ENCODE data around the gene RFESD. TPM values are rescaled to one million over a fixed set of nuclear protein-coding genes. Genes with fewer than 3 reads are reported as not detected.

The RFESD gene
- total and polyA plus RNA-seq, 2 experiments from 2014 or later: 1.6 to 2.3 TPM

- H2AFZ ChIP-seq: no peak overlapping the region
- H3K4me3 ChIP-seq: no peak overlapping the region
- no peaks in the 10 kb centered on the region for H3K27me3 ChIP-seq
- no peaks in the 10 kb centered on the region for H3K79me2 ChIP-seq
- TF ChIP-seq EZH2phosphoT487 (IDR thresholded peaks at IDR 0.05; ENCODE audit: low read depth, severe bottlenecking, unreplicated experiment) (no peak), CTCF (IDR thresholded peaks at IDR 0.05; ENCODE audit: poor library complexity) (no peak), EZH2 (IDR thresholded peaks at IDR 0.05; ENCODE audit: borderline replicate concordance) (no peak)
- 83% methylated on average over 3 of the region's 3 CpGs for WGBS (ENCODE audit: low lambda C conversion rate, missing lambda C conversion rate)
- H3K27ac ChIP-seq: no peak overlapping the region
- H3K9me2 ChIP-seq (replicated peaks; ENCODE audit: insufficient read depth): no peaks in the 10 kb centered on the region
- peaks cover 5% of the 10 kb centered on the region for H3K4me1 ChIP-seq (ENCODE audit: insufficient read depth)
- H3K36me3 ChIP-seq (replicated peaks; ENCODE audit: insufficient read depth, low read depth): no peaks in the 10 kb centered on the region
- no peak overlapping the region for H3K4me2 ChIP-seq
- no peak for DNase-seq (ENCODE audit: low spot score)
- H3K9me3 ChIP-seq (ENCODE audit: low read depth): no peaks in the 10 kb centered on the region
- no peaks in the 10 kb centered on the region for H4K20me1 ChIP-seq (ENCODE audit: insufficient read depth, poor library complexity, severe bottlenecking)
Measured at GRCh38 chr5:95633671-95634070, 12.9 kb upstream of the RFESD start.

- Histone ChIP-seq H3K27me3 (no peaks in the 10 kb centered on the region), H3K36me3 (replicated peaks; ENCODE audit: insufficient read depth, low read depth) (no peaks in the 10 kb centered on the region), H3K79me2 (no peaks in the 10 kb centered on the region), H3K4me2 (no peak overlapping the region), H3K4me1 (ENCODE audit: insufficient read depth) (peaks cover 5% of the 10 kb centered on the region), H4K20me1 (ENCODE audit: insufficient read depth, poor library complexity, severe bottlenecking) (no peaks in the 10 kb centered on the region), H3K9me3 (ENCODE audit: low read depth) (no peaks in the 10 kb centered on the region), H2AFZ (no peak overlapping the region), H3K4me3 (no peak overlapping the region), H3K9me2 (replicated peaks; ENCODE audit: insufficient read depth) (no peaks in the 10 kb centered on the region), H3K27ac (no peak overlapping the region)
- 74% methylated on average over 3 of the region's 3 CpGs for WGBS (ENCODE audit: low lambda C conversion rate, missing lambda C conversion rate)
- TF ChIP-seq EZH2 (IDR thresholded peaks at IDR 0.05; ENCODE audit: borderline replicate concordance): no peak
- no peak for TF ChIP-seq CTCF (IDR thresholded peaks at IDR 0.05; ENCODE audit: poor library complexity)
- no peak for TF ChIP-seq EZH2phosphoT487 (IDR thresholded peaks at IDR 0.05; ENCODE audit: low read depth, severe bottlenecking, unreplicated experiment)
- DNase-seq (ENCODE audit: low spot score): no peak
Measured at GRCh38 chr5:95634081-95634480, 12.5 kb upstream of the RFESD start.

GRCh38 chr5:95638632-95639031 lies 7.9 kb upstream of the RFESD start:
- H3K9me2 ChIP-seq (replicated peaks; ENCODE audit: insufficient read depth): no peaks in the 10 kb centered on the region
- 89% methylated on average over 3 of the region's 3 CpGs for WGBS (ENCODE audit: low lambda C conversion rate, missing lambda C conversion rate)

More at GRCh38 chr5:95638632-95639031, 7.9 kb upstream of the RFESD start:
- no peaks in the 10 kb centered on the region for H3K79me2 ChIP-seq
- no peak overlapping the region for H3K4me2 ChIP-seq
- TF ChIP-seq EZH2phosphoT487 (IDR thresholded peaks at IDR 0.05; ENCODE audit: low read depth, severe bottlenecking, unreplicated experiment) (no peak), CTCF (IDR thresholded peaks at IDR 0.05; ENCODE audit: poor library complexity) (no peak), EZH2 (IDR thresholded peaks at IDR 0.05; ENCODE audit: borderline replicate concordance) (no peak)
- peaks cover 16% of the 10 kb centered on the region for H3K4me1 ChIP-seq (ENCODE audit: insufficient read depth)
- H3K27me3 ChIP-seq: no peaks in the 10 kb centered on the region
- H3K36me3 ChIP-seq (replicated peaks; ENCODE audit: insufficient read depth, low read depth): no peaks in the 10 kb centered on the region
- no peak for DNase-seq (ENCODE audit: low spot score)
- no peak overlapping the region for H2AFZ ChIP-seq
- no peak overlapping the region for H3K4me3 ChIP-seq
- no peaks in the 10 kb centered on the region for H4K20me1 ChIP-seq (ENCODE audit: insufficient read depth, poor library complexity, severe bottlenecking)
- H3K9me3 ChIP-seq (ENCODE audit: low read depth): no peaks in the 10 kb centered on the region
- no peak overlapping the region for H3K27ac ChIP-seq
